Ishikawa (cell line): ENCODE measurements around the gene PAXX.

Source experiments
- CEBPB ChIP-seq: IDR thresholded peaks from 2 replicates; pipeline ENCODE4 v1.6.1; 2012
- CREB1 ChIP-seq: IDR thresholded peaks from 2 replicates; pipeline ENCODE4 v1.6.1; 2012; ENCODE audit warnings: low read depth
- EGR1 ChIP-seq: IDR thresholded peaks from 2 replicates; pipeline ENCODE4 v1.6.1; 2012
- EP300 ChIP-seq: IDR thresholded peaks from 2 replicates; pipeline ENCODE4 v1.6.1; 2012; ENCODE audit warnings: borderline replicate concordance
- FOXM1 ChIP-seq: IDR thresholded peaks from 2 replicates; pipeline ENCODE4 v1.6.1; 2012; ENCODE audit warnings: low read depth, borderline replicate concordance
- NFIC ChIP-seq: IDR thresholded peaks from 2 replicates; pipeline ENCODE4 v1.6.1; 2012
- RAD21 ChIP-seq: IDR thresholded peaks from 2 replicates; pipeline ENCODE4 v1.6.1; 2012; ENCODE audit warnings: low read depth
- TAF1 ChIP-seq: IDR thresholded peaks from 2 replicates; pipeline ENCODE4 v1.6.1; 2012; ENCODE audit warnings: low read depth, mild to moderate bottlenecking
- TCF12 ChIP-seq: IDR thresholded peaks from 2 replicates; pipeline ENCODE4 v1.6.1; 2012; ENCODE audit warnings: low read depth
- TEAD4 ChIP-seq: IDR thresholded peaks from 2 replicates; pipeline ENCODE4 v1.6.1; 2012
- YY1 ChIP-seq: IDR thresholded peaks from 2 replicates; pipeline ENCODE4 v1.6.1; 2012; ENCODE audit warnings: low read depth
- ZBTB7A ChIP-seq: IDR thresholded peaks from 2 replicates; pipeline ENCODE4 v1.6.1; 2012; ENCODE audit warnings: low read depth
- TF ChIP-seq, protein P1 (sequence below): IDR thresholded peaks from 2 replicates; pipeline ENCODE4 v1.6.1; 2012; ENCODE audit warnings: low read depth, mild to moderate bottlenecking
- TF ChIP-seq, protein P2 (sequence below): IDR thresholded peaks from 2 replicates; pipeline ENCODE4 v1.6.1; 2012
- TF ChIP-seq, protein P3 (sequence below): IDR thresholded peaks from 2 replicates; pipeline ENCODE4 v1.6.1; 2012

Gene PAXX

DNA sequence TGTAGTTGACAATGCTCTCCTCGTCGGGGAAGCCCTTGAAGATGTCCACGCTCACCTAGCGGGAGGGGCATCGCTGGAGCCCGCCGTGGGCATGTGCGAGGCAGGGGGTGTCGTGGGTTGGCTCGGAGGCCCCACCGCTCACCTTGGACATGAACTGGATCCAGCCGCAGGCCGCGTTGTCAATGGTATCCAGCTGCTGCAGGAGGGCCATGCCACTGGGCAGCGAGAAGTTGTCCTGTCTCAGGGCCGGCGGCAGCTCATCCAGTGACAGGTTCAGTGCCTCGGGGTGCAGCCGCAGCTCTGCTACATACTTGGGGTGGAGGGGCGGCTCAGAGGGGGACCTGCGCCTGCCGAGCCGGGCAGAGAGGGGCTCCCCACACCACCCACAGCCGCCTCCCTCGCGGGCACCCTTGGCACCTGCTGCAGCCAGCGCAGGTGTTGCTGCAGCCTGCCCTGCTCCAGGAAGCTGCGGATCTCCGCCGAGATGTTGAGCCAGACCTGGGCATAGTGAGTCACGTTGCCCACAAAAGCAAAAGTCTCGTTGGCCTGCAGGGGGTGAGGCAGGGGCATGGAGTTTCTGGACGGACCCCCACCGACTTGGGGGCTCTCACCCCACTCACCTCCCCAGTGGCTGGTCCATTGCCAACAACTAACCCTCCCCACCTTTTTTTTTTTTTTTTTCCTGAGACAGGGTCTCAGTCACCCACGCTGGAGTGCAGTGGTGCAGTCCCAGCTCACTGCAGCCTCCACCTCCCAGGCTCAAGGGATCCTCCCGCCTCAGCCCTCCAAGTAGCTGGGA is 26.7 kb downstream of the PAXX start:
- TF ChIP-seq NFIC (no peak), FOXM1 (no peak), TCF12 (no peak), TEAD4 (no peak), EGR1 (no peak), RAD21 (no peak), YY1 (no peak), ZBTB7A (no peak), CREB1 (no peak), EP300 (no peak), CEBPB (no peak), TAF1 (no peak)
- TF ChIP-seq, protein P1, sequence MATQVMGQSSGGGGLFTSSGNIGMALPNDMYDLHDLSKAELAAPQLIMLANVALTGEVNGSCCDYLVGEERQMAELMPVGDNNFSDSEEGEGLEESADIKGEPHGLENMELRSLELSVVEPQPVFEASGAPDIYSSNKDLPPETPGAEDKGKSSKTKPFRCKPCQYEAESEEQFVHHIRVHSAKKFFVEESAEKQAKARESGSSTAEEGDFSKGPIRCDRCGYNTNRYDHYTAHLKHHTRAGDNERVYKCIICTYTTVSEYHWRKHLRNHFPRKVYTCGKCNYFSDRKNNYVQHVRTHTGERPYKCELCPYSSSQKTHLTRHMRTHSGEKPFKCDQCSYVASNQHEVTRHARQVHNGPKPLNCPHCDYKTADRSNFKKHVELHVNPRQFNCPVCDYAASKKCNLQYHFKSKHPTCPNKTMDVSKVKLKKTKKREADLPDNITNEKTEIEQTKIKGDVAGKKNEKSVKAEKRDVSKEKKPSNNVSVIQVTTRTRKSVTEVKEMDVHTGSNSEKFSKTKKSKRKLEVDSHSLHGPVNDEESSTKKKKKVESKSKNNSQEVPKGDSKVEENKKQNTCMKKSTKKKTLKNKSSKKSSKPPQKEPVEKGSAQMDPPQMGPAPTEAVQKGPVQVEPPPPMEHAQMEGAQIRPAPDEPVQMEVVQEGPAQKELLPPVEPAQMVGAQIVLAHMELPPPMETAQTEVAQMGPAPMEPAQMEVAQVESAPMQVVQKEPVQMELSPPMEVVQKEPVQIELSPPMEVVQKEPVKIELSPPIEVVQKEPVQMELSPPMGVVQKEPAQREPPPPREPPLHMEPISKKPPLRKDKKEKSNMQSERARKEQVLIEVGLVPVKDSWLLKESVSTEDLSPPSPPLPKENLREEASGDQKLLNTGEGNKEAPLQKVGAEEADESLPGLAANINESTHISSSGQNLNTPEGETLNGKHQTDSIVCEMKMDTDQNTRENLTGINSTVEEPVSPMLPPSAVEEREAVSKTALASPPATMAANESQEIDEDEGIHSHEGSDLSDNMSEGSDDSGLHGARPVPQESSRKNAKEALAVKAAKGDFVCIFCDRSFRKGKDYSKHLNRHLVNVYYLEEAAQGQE: no peak
- TF ChIP-seq, protein P2, sequence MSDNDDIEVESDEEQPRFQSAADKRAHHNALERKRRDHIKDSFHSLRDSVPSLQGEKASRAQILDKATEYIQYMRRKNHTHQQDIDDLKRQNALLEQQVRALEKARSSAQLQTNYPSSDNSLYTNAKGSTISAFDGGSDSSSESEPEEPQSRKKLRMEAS: no peak
- TF ChIP-seq, protein P3, sequence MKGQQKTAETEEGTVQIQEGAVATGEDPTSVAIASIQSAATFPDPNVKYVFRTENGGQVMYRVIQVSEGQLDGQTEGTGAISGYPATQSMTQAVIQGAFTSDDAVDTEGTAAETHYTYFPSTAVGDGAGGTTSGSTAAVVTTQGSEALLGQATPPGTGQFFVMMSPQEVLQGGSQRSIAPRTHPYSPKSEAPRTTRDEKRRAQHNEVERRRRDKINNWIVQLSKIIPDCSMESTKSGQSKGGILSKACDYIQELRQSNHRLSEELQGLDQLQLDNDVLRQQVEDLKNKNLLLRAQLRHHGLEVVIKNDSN: no peak

DNA sequence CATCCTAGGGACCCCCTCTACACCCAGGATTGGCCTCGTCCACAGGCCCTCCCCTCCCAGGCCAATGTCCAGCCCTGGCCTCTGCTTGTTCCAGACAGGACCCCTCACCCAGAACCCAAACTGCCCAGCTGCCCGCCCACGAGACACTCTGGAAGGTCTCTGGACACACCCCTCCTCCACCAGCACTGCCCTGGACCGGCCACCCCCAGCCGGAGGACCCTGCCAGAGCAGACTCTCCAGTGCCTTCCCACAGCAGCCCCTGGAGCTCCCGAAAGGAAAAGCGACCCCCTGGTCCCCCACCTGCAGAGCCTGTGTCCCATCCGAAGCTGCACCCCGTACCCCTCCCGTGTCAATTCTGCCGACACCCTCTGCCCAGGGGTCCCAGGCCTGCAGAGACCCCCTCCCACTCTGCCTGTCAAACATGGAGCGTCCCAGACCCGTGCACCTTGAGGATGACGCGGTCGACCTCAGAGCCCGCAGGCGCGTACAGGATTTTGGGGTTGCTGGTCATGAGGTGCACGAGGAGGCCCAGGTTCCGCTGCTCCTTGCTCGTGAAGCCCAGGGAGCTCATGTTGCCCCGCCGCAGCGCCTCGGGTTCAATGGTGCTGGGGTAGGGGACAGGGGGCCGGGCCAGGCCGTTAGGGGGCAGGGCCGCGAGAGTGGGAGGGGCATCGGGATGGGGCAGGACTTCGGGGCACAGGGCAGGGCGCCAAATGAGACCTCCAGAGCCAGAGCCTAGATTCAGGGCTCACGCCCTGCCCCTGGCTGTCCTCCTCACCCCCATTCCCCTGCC is 27.9 kb downstream of the PAXX start:
- TF ChIP-seq EP300: no peak
- TF ChIP-seq TAF1: no peak
- TF ChIP-seq, protein P2: no peak
- no peak for TF ChIP-seq CEBPB
- TF ChIP-seq YY1: no peak
- no peak for TF ChIP-seq NFIC
- TF ChIP-seq, protein P1: no peak
- TF ChIP-seq RAD21: no peak
- no peak for TF ChIP-seq ZBTB7A

DNA sequence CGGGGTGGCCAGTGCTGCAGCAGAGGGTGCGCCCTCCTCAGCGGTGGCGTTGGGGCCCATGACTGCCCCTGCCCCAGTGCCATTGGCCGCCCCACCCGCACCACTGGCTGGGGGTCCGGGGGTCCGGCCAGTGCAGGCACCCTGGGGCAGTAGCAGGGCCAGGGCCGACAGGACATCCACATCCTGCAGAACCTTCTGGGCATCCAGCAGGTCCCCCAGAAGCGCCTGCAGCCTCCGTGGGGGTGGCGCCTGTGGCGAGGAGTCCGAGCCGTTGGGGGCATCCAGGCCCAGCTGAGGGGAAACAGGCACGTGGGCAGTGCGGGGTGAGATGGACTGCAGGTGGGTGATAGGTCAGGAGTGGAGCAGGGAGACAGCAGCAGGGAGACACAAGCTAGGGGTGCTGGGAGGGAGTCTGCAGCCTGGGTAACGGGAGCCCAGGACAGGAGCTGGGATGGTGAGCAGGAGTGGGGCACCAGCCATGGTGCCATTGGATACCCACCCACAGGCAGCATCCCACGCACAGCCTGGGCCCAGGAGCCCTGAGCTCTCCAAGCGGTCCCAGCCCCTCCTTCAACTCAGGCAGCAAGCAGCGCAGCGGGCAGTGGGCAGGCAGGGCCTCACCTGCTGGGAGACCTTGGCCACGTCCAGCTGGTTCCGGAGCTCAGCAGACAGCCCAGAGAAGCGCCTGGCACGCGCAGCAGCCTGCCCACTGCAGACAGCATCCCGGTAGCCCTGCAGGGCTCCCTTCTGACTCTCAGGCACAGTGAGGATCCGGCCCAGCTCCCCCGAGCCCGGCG is 28.7 kb downstream of the PAXX start:
- TF ChIP-seq, protein P3: no peak
- TF ChIP-seq TAF1 (no peak), CREB1 (no peak), TEAD4 (no peak), FOXM1 (no peak), RAD21 (no peak), CEBPB (no peak), YY1 (no peak), NFIC (no peak)

DNA sequence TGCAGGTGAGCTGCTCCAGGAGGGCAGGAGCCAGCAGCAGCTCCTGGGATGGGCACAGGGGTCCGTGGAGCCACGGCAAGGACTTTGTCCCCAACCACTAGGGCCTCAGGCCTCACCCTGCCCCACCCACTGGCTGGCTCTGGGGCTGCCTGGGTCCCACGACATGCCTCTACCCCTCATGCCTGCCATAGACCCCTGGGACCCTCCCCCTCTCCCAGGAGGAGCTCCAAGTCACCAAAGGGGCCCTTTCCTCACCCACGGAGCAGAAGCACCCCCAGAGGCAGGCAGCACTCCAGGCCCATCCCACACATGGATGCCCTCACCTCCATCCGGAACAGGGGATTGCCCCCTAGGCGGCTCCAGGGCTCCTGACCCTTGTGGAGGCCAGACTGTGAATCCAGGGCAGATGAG is 29.4 kb downstream of the PAXX start:
- TF ChIP-seq, protein P3: no peak
- TF ChIP-seq, protein P1: no peak
- TF ChIP-seq EP300: no peak
- no peak for TF ChIP-seq CREB1
- TF ChIP-seq, protein P2: no peak
- TF ChIP-seq CEBPB: no peak
